ENCODE measurements around the gene ALG6.
A peak's percentile ranks its signal among the peaks of the same experiment; 100 is the strongest.

Gene ALG6

DNA sequence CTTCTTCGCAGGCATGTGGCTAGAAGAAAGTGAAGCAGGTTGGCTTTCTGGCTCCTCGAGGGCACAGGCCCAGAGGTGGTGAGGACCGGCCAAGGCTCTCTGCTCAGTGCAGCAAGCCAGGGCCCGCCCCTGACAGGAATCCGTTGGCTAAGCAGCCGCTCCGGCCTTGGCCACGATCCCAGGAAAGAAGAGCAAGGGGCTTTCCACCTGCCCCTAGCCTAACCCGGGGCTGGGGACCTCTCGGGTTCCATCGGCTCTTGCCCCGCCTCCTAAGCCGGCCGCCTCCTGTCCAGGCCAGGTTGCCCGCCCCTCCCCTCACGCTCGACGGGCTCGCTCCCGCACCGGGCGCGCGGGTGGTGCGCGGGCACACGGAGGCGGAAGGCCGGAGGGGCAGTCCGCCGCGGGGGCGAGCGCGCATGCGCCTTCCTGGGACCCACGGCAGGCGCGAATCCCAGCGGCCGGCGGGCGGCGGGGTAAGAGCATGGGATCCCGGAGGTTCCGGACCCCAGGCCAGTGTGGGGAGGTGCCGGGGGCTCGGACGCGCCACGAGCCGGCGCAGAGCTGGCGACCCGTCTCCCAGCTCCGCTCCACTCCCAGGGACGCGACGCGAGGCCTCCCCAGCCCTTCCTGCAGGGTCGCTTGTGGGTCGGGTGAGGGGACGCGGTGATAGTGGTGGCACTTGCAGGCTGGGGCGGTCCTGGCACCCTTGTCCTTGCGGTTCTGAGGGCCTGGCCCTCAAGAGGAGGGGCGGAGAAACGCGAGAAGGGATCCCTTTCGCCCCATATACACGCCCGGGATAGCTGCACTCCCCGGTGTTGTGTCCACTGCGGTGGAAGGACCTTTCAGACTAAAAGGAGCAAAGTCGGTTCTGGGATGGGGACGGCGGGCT lies at the start of gene ALG6:
Gene ALG6, plus strand, starts transcription at position 413 of the 889 bp plus-strand sequence. CDS start 3,351 bp downstream, outside the sequence.
- DNase-seq (peak; percentile 96), ATAC-seq (peak; percentile 97)
- Mint-ChIP-seq H3K36me3 (ENCODE audit: low read depth) (peaks cover 16% of the 10 kb centered on the region), H3K4me1 (peaks cover 24% of the 10 kb centered on the region), H3K27me3 (no peaks in the 10 kb centered on the region), H3K4me3 (peak within 1 kb of the TSS; percentile 97), H3K27ac (peak within 1 kb of the TSS; percentile 91), H3K9me3 (no peaks in the 10 kb centered on the region)

DNA sequence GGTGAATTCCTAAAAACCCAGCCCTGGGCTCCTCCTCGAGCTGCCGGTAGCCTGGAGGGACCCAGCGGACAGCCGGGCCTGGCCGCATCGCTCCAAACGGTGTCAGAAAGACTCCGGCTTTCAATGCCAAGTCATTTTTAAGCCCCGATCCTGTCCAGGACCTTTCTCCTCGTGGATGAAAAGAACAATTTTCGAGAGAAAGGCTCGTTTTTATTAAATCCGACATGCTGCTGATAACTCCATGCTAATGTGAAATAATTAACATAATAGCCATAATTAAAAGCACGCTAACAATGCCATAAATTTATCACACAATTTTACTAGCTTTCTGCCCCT lies 49.6 kb upstream of the ALG6 start:
- Mint-ChIP-seq H3K9me3 (peaks cover 9% of the 10 kb centered on the region), H3K27me3 (peaks cover 74% of the 10 kb centered on the region), H3K4me3 (peak overlapping the region; percentile 65), H3K4me1 (peaks cover 36% of the 10 kb centered on the region), H3K36me3 (ENCODE audit: low read depth) (peaks cover 11% of the 10 kb centered on the region), H3K27ac (no peak overlapping the region)
- ATAC-seq (no peak), DNase-seq (no peak)

DNA sequence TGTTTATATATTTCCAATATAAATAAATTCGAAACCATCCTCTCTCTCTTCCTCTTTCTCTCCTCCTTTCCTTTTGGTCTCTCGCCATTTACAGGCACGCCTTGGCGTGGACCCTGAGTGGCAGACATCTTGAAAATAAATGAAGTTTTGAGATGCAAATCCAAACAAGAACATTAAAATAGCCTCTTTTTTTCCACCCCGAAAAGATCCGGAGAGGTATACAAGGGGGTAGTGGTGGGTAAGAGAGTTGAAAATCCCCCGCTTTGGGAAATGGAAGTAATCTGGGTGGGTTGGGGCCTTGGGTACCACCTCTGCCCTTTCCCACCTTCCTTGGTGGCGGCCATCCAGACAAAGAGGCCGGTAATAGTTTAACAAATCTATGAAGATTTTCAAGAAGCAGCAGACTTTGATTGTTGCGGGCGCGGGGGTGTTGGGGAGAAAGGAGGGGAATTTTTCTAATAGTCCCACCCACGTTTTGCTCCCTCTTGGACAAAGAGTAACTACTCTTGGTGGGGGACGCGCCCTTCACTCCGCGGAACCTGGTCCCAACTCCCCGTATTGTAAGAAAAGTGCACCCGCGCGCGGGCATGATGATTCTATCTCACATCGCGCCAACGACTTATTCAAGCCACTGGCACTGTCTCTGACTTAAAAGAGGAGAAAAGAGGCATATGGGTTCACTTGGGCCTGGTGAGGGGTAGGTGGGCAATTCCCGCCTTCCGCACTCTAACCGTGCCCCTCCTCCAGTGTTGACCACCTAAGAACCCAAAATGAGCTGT lies 49.0 kb upstream of the ALG6 start:
- DNase-seq: no peak
- ATAC-seq: no peak
- peaks cover 11% of the 10 kb centered on the region for H3K36me3 Mint-ChIP-seq (ENCODE audit: low read depth)
- peaks cover 71% of the 10 kb centered on the region for H3K27me3 Mint-ChIP-seq
- H3K4me1 Mint-ChIP-seq: peaks cover 37% of the 10 kb centered on the region
- H3K4me3 Mint-ChIP-seq: peak overlapping the region; percentile 65
- H3K27ac Mint-ChIP-seq: no peak overlapping the region
- H3K9me3 Mint-ChIP-seq: peaks cover 9% of the 10 kb centered on the region

DNA sequence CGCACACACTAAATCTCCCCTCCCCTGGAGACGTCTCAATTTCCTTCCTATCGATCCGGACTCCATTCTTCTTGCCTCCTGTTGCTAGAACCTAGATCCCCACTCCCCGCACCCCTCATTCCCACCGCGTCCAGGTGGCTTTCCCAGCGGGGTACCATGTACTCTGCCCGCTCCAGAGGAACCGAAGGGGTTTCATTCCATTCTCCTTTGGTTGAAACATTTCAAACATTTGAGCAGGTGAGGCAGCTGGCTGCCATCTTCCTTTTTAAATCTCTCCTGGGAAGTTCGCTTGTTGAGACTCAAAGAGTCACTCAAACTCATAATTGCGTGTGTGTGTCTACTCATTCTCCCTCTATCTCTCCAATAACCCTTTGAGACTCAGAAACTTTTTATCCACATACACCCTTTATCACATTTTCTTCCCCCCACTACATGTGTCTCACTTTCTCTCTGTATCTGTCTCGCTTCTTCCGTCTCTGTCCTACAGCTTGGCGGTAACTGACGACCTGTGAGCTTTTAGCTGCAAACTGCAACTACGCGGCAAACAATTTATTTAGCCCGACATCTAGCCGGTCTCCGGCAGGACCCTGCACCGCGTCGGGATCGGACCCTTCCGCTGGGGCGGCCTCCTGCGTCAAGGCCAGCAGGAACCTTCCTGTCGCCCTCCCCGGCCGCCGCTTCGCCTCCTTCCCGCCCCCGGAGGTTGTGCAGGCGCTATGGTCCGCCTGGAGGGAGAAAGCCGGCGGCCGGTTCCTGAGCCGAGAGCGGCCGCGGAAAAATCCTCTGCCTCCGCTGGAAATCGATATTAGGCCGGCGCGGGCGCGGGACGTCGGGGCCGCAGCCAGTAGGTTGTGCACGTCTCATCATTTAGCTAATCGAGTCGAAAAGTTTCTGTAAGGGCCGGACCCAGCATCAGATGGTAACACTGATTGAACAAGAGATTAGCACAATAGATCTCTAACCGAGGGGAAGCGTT lies 48.1 kb upstream of the ALG6 start:
- Mint-ChIP-seq H3K4me1 (peaks cover 39% of the 10 kb centered on the region), H3K27ac (no peak overlapping the region), H3K36me3 (ENCODE audit: low read depth) (peaks cover 11% of the 10 kb centered on the region), H3K9me3 (peaks cover 9% of the 10 kb centered on the region), H3K27me3 (peaks cover 68% of the 10 kb centered on the region), H3K4me3 (peak overlapping the region; percentile 21)
- DNase-seq (no peak), ATAC-seq (no peak)

DNA sequence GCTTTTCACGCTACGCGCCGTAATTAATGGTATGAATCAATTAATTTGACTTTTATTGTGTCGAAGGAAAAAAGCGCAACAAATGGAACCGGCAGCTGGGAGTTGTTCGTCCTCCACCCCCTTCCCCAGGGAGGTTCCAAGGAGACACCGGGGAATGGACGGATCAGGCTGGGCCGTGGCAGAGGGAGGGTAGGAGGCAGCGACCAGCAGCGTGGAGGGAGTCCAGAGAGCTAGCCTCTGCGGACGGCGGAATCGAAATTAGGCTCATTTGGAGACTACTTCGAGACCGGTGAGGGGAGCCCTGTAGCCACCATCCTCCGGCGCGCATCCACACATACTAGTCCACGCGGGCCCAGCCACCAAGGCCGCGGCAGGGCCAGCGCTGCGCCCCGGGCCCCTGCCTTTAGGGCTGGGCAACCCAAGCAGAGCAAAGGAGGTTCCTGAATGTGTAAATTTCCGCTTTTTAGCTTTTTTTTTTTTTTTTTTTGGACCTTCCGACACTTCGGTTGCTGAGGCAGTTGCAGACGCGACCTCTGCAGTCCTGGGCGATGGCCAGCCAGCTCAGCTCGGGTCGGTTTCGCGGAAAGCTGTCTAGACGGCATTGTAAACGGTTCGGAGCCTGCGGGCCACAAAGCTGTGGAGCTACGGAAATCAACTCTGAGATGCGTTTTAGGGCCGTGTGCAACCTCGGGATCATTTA lies 47.3 kb upstream of the ALG6 start:
- Mint-ChIP-seq H3K27ac (no peak overlapping the region), H3K4me3 (peak overlapping the region; percentile 8), H3K36me3 (ENCODE audit: low read depth) (peaks cover 11% of the 10 kb centered on the region), H3K9me3 (peaks cover 9% of the 10 kb centered on the region), H3K4me1 (peaks cover 43% of the 10 kb centered on the region), H3K27me3 (peaks cover 70% of the 10 kb centered on the region)
- ATAC-seq (no peak), DNase-seq (no peak)

DNA sequence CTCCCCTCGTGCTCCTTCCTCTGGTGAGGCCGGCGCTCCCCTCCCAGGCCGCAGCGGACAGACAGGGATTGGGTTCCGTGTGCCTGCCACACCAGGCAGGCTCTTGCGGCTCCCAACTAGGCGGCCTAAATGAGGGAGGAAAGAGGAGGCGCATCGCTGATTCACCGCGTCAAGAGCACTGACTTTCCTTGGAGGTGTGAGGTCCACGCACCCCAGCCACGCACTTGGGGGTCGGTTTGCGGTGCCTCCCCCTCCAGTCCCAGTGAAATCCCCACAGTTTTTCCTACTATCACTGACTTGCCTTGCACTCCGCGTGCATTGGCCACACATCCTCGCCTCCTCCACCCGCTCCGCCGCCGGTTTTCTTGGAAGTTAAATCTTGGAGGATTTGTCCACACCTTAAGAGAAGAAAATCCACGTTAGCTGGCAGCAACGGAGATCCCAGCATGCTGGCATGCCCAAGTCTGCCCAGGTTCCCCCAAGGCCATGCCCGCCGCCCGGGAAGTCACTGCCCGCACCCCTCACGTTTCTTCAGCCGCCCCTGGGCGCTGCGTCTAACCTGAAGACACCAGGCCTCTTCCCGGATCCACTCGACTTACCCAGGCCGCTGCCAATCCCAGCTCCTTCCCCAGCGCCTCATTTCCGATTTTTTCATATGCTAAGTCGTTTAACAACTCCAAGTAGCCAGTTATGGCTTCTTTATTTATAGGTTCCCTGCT lies 46.2 kb upstream of the ALG6 start:
- Mint-ChIP-seq H3K36me3 (ENCODE audit: low read depth) (peaks cover 11% of the 10 kb centered on the region), H3K4me3 (peak overlapping the region; percentile 78), H3K27me3 (peaks cover 72% of the 10 kb centered on the region), H3K4me1 (peaks cover 43% of the 10 kb centered on the region), H3K9me3 (peaks cover 9% of the 10 kb centered on the region), H3K27ac (peak overlapping the region; percentile 68)
- no peak for ATAC-seq
- DNase-seq: no peak

DNA sequence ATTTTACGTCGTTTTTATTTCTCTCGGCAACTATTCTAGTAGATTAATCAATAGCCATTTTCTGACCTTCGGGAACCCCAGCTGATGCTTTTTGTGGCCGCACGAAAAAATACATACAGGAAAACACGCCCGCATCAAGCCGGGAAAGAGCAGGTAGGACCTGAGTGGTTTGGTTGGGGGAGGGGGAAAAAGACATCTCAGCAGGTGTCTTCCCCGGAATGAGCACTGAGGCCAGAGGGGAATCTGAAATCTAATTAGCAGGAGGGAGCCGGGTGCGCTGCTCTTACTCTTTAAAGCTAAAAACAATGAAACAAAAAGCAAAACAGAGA lies 45.7 kb upstream of the ALG6 start:
- Mint-ChIP-seq H3K27ac (peak overlapping the region; percentile 68), H3K27me3 (peaks cover 74% of the 10 kb centered on the region), H3K36me3 (ENCODE audit: low read depth) (peaks cover 11% of the 10 kb centered on the region), H3K4me3 (peak overlapping the region; percentile 78), H3K9me3 (peaks cover 9% of the 10 kb centered on the region), H3K4me1 (peaks cover 44% of the 10 kb centered on the region)
- no peak for DNase-seq
- no peak for ATAC-seq

DNA sequence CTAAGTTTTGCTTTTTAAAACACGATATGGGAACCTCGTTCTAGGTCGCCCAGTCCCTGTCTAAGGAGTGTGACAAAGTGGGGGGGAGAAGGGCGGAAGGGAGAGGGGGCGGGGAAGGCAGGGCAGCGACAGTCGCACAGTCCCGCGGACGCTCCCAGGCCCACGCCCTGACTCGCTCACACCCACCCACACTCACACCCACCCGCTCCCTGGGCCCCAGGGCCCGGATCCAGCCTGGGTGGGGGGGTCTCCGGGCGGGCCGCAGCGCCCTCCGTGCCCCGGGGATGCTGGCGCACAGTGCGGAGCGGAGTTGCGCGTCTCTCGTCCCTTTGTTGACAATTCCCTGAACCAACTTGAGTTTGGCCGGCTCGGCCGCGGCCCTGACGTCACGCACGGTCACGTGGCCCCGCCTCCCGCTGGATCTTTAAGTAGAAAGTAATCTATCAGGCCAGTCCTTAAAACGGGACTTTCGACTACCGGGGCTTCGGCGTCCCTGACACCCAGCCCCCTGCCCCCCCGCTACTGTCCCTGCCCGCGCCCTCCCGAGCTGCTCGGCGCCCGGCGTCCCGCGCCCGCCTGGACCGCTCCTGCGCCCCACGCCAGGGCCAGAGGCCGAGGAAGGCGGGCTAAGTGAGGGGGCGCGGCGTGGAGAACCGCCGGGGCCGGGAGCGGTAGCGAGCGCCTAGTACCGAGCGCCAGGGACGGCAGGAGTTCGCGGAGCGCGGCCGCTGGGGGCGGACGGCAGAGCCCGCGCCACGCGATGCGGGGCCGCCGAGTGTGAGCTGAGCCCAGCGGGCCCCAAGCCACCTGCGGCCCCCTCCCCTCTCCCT lies 45.1 kb upstream of the ALG6 start, which contains the start of gene FOXD3:
Gene FOXD3, plus strand, starts transcription at position 454 of the 830 bp plus-strand sequence. CDS start 492 bp downstream, outside the sequence.
- Mint-ChIP-seq H3K27ac (peak within 1 kb of the TSS; percentile 68), H3K9me3 (peaks cover 9% of the 10 kb centered on the region), H3K27me3 (peaks cover 79% of the 10 kb centered on the region), H3K36me3 (ENCODE audit: low read depth) (peaks cover 11% of the 10 kb centered on the region), H3K4me3 (peak within 1 kb of the TSS; percentile 78), H3K4me1 (peaks cover 48% of the 10 kb centered on the region)
- ATAC-seq (peak; percentile 43), DNase-seq (peak; percentile 57)

DNA sequence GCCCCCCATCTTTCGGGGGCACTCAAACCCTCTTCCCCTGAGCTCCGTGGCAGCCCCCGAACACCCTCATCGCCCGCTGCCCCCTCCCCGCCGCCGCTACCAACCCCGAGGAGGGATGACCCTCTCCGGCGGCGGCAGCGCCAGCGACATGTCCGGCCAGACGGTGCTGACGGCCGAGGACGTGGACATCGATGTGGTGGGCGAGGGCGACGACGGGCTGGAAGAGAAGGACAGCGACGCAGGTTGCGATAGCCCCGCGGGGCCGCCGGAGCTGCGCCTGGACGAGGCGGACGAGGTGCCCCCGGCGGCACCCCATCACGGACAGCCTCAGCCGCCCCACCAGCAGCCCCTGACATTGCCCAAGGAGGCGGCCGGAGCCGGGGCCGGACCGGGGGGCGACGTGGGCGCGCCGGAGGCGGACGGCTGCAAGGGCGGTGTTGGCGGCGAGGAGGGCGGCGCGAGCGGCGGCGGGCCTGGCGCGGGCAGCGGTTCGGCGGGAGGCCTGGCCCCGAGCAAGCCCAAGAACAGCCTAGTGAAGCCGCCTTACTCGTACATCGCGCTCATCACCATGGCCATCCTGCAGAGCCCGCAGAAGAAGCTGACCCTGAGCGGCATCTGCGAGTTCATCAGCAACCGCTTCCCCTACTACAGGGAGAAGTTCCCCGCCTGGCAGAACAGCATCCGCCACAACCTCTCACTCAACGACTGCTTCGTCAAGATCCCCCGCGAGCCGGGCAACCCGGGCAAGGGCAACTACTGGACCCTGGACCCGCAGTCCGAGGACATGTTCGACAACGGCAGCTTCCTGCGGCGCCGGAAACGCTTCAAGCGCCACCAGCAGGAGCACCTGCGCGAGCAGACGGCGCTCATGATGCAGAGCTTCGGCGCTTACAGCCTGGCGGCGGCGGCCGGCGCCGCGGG lies 44.2 kb upstream of the ALG6 start:
- peaks cover 81% of the 10 kb centered on the region for H3K27me3 Mint-ChIP-seq
- no peak for DNase-seq

DNA sequence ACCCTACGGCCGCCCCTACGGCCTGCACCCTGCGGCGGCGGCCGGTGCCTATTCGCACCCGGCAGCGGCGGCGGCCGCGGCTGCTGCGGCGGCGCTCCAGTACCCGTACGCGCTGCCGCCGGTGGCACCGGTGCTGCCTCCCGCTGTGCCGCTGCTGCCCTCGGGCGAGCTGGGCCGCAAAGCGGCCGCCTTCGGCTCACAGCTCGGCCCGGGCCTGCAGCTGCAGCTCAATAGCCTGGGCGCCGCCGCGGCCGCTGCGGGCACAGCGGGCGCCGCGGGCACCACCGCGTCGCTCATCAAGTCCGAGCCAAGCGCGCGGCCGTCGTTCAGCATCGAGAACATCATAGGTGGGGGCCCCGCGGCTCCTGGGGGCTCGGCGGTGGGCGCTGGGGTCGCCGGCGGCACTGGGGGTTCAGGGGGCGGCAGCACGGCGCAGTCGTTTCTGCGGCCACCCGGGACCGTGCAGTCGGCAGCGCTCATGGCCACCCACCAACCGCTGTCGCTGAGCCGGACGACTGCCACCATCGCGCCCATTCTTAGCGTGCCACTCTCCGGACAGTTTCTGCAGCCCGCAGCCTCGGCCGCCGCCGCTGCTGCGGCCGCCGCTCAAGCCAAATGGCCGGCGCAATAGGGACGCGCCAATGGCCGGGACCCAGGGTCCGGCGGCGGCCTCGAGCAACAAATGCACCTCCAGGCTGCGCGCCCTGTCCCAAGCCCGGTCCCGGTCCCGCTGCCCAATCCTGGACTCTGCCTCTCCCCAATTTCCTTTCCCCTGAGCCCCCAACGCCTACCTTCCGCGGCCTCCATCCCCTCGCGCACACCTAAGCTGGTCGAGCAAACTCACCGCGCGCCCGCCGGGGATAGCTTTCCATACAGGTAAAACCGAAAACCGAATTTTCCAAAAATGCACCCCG lies 43.3 kb upstream of the ALG6 start:
- Mint-ChIP-seq H3K4me1 (peaks cover 41% of the 10 kb centered on the region), H3K27ac (peak overlapping the region; percentile 54), H3K36me3 (ENCODE audit: low read depth) (peaks cover 15% of the 10 kb centered on the region), H3K27me3 (peaks cover 81% of the 10 kb centered on the region), H3K9me3 (peaks cover 11% of the 10 kb centered on the region), H3K4me3 (no peak overlapping the region)
- ATAC-seq (no peak), DNase-seq (no peak)

More for the DNA sequence above, 44.2 kb upstream of the ALG6 start:
- peaks cover 16% of the 10 kb centered on the region for H3K36me3 Mint-ChIP-seq (ENCODE audit: low read depth)
- no peak overlapping the region for H3K27ac Mint-ChIP-seq
- peak; percentile 50 for ATAC-seq
- H3K4me1 Mint-ChIP-seq: peaks cover 45% of the 10 kb centered on the region
- H3K9me3 Mint-ChIP-seq: peaks cover 14% of the 10 kb centered on the region
- H3K4me3 Mint-ChIP-seq: peak overlapping the region; percentile 77

DNA sequence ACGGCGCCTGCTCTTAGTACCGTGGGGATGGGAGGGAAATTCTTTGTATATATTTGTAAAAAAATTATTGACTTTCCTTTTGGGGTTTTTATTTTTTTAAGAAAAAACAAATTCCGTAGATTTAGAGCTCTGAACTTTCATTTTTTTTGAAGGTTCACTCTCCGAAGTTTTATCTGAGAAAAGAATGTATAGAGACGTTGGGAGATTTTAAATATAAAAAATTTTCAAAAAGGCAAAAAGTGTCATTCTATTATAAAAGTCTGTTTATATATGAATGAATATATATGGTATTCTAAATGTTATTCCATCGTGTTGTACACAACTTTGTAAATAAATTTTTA lies 42.7 kb upstream of the ALG6 start:
- no peak for ATAC-seq
- Mint-ChIP-seq H3K9me3 (peaks cover 8% of the 10 kb centered on the region), H3K4me1 (peaks cover 40% of the 10 kb centered on the region), H3K27ac (peak overlapping the region; percentile 54), H3K27me3 (peaks cover 81% of the 10 kb centered on the region), H3K4me3 (no peak overlapping the region), H3K36me3 (ENCODE audit: low read depth) (peaks cover 15% of the 10 kb centered on the region)
- no peak for DNase-seq
